Measurements from ENCODE around the gene RLBP1. TPM values are rescaled to one million over a fixed set of nuclear protein-coding genes. Genes with fewer than 3 reads are reported as not detected.

The RLBP1 gene
- total RNA-seq, 4 donors from 2014 or later, result not detected

DNA sequence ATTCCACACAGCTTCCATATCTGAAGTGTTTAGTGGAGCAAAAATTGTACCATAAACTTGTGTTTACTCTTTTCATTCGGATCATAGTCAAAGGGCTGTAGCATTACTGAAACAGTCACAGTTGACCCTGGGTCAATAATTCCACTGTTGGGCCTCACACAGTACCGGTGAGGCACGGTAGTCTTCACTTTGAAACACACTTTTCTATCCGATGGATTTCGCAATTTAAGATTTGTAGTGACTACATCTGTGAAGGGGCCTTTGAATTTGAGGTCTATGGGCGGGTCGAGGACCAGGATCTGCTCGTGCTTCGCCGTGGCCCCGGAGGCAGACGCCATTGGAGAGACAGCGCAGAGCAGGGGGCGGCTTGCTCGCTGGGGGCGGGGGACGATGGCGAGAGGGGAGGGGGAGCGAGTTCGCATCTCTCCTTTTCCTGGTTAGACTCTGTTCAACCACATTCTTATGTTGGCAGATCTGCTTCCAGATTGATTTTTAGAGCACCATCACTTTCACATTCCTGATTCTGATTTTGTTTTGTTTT is 19.8 kb downstream of the RLBP1 start:
- TF ChIP-seq, protein P1, sequence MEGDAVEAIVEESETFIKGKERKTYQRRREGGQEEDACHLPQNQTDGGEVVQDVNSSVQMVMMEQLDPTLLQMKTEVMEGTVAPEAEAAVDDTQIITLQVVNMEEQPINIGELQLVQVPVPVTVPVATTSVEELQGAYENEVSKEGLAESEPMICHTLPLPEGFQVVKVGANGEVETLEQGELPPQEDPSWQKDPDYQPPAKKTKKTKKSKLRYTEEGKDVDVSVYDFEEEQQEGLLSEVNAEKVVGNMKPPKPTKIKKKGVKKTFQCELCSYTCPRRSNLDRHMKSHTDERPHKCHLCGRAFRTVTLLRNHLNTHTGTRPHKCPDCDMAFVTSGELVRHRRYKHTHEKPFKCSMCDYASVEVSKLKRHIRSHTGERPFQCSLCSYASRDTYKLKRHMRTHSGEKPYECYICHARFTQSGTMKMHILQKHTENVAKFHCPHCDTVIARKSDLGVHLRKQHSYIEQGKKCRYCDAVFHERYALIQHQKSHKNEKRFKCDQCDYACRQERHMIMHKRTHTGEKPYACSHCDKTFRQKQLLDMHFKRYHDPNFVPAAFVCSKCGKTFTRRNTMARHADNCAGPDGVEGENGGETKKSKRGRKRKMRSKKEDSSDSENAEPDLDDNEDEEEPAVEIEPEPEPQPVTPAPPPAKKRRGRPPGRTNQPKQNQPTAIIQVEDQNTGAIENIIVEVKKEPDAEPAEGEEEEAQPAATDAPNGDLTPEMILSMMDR (IDR thresholded peaks at IDR 0.05; ENCODE audit: low read depth), result no peak

DNA sequence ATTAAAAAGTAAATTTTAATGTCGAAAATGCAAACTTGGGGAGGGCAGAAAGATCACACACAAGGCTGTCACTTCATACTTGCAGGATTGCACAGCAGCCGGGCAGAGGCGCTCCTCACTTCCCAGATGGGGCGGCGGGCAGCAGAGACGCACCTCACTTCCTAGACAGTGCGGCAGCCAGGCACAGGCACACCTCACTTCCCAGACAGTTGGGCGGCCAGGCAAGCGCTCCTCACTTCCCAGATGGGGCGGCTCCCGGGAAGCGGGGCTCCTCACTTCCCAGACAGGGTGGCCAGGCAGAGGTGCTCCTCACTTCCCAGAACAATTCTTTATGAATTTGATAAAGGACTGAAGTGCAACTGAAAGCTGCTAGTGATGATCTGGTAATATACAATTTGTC is 21.2 kb downstream of the RLBP1 start:
- TF ChIP-seq, protein P1 (IDR thresholded peaks at IDR 0.05; ENCODE audit: low read depth), result no peak

DNA sequence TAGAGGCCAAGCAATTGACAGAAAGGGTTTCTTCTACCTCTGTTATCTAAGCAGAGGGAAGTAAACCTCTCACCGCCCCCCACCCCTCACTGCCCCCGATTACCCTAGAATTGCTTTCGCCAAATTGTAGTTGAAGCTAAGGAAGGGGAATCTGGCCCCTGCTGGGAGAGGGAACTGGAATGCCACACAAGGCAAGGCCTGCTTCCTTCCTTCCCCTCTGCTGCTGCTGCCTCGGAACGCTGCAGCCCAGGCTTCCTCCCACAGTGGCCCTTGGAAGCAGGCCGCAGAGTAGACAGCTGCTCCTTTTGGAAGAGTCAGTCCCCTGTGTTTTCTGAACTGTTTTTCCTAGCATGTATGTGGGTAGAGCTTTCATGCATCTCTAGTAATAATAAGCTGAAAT is 21.6 kb downstream of the RLBP1 start:
- TF ChIP-seq, protein P1 (IDR thresholded peaks at IDR 0.05; ENCODE audit: low read depth), result no peak

DNA sequence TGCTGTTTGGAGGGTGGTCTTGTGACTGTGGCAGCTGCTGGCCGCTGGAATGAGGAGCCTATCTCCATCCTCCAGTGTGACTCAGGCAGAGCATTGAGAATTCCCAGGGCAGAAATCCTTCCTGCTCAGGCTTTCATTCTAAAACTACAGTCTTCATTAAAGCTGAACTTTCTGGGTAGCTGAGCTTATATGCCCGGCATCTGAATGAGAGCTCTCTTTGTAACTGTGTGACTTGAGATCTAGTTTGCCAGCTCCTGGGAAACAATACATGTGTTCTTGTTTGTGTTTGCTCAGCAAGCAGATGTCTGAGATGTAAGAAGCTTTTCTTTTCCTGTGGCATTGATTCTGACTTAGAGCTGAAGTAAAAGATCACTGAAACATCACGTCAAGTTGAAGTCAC is 22.4 kb downstream of the RLBP1 start:
- TF ChIP-seq, protein P1 (IDR thresholded peaks at IDR 0.05; ENCODE audit: low read depth), result no peak

DNA sequence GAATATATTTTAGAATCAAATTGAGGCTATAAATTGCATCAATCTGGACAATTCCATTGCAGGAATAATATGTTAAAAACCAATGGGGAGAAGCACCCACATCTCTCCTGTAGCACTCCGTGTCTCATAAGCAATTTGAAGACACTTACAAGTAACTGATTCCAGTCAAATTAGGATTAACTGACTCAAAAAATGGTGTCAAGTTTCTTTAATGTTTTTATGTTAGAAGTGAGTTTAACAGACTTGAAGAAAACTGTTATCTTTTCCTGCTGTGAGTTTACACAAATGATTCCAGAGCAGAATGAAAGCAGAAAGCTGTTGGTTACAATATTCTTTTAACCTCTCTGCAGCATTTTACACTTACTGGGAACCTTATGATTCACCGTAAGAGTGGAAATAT is 23.2 kb downstream of the RLBP1 start:
- TF ChIP-seq, protein P1 (IDR thresholded peaks at IDR 0.05; ENCODE audit: low read depth), result no peak

DNA sequence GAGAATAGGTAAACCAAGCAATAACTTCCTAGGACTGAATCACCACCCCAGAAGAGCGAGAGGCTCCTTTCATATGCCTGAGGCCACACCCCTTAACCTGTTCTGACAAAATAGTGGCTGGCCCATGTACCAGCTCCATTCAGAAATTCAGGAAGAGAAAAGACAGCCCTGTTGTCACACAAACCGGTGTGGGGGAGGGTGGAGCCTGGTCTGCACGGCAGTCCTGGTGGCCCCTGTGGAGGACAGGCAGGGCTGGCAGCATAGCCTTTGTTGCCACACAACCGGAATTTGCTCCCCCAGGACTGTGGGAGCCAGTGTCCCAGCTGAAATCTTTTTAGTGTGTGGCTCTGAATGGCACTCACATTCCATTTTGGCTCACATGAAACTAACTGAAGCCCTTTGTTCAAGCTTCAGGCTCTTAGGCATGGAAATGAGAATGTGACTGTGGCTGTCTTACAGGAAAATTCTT is 23.8 kb downstream of the RLBP1 start:
- TF ChIP-seq, protein P1 (IDR thresholded peaks at IDR 0.05; ENCODE audit: low read depth), result no peak

DNA sequence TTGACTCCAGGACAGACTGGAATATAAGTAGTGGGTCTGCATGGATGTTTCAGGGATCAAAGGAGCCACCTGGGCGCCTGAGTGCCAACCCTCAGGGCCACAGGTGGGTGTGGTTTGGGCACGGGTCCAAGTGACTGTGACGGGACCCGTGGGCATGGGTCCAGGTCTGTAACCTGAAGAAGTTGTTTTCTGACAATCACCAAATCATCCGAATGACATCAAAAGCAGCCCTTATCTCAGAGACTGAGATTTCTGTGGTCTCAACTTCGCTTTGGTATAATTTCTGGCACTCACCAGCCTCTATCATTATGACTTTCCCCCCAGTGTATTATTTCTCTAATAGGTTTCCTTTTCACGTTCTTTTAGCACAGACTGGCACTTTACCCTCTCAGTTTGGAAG is 24.4 kb downstream of the RLBP1 start:
- TF ChIP-seq, protein P1 (IDR thresholded peaks at IDR 0.05; ENCODE audit: low read depth), result no peak

All from subcutaneous adipose tissue (tissue), 4 donors.